Lung (tissue), 12 donors: ENCODE results near the gene PDZD8. TPM values are rescaled to one million over a fixed set of nuclear protein-coding genes. Genes with fewer than 3 reads are reported as not detected.

Source experiments
- ATAC-seq: fragments of 200-7000 bp; cut with Tn5 transposase; one replicate; pipeline ENCODE4 v1.9.1; 2020; ENCODE audit warnings: moderate number of reproducible peaks; ENCODE audit not compliant: insufficient read depth, low FRiP score
- DNase-seq, 3 donors: peaks; one replicate each; pipeline ENCODE4 v3.0.0-alpha.2; 2013 to 2017
- H3K27ac ChIP-seq, 2 donors: one replicate each; pipeline ENCODE4 v1.5.1; 2013; ENCODE audit warnings: mild to moderate bottlenecking in 2 of 2, moderate library complexity in 2 of 2, control low read depth in 1 of 2, inconsistent platforms in 1 of 2, low read depth in 1 of 2, low read length in 1 of 2
- H3K27me3 ChIP-seq, 3 donors: one replicate each; pipeline ENCODE4 v1.5.1; 2013; ENCODE audit warnings: low read length in 2 of 3; ENCODE audit not compliant: control insufficient read depth in 3 of 3, insufficient read depth in 3 of 3
- H3K36me3 ChIP-seq, 4 donors: one replicate each; pipeline ENCODE4 v1.5.1; 2013; ENCODE audit warnings: low read length in 4 of 4, mild to moderate bottlenecking in 1 of 4, moderate library complexity in 1 of 4; ENCODE audit not compliant: control insufficient read depth in 4 of 4, insufficient read depth in 4 of 4
- H3K4me1 ChIP-seq, 5 donors: one replicate each; pipeline ENCODE4 v1.5.1; 2013; ENCODE audit warnings: low read length in 5 of 5, mild to moderate bottlenecking in 2 of 5, moderate library complexity in 1 of 5; ENCODE audit not compliant: control insufficient read depth in 5 of 5, insufficient read depth in 5 of 5
- H3K4me3 ChIP-seq: one replicate; pipeline ENCODE4 v1.5.1; 2013; ENCODE audit warnings: mild to moderate bottlenecking, control low read depth, moderate library complexity
- H3K9ac ChIP-seq, 2 donors: one replicate each; pipeline ENCODE4 v1.5.1; 2013; ENCODE audit warnings: low read length in 2 of 2, control low read depth in 1 of 2; ENCODE audit not compliant: insufficient read depth in 1 of 2
- H3K9me3 ChIP-seq, 4 donors: one replicate each; pipeline ENCODE4 v1.5.1; 2013; ENCODE audit warnings: low read length in 3 of 4, mild to moderate bottlenecking in 1 of 4, moderate library complexity in 1 of 4; ENCODE audit not compliant: control insufficient read depth in 4 of 4, insufficient read depth in 3 of 4
- CTCF ChIP-seq: IDR thresholded peaks from 2 replicates; pipeline ENCODE4 v1.5.1; 2012; ENCODE audit warnings: mild to moderate bottlenecking; ENCODE audit errors: control extremely low read depth, extremely low read depth
- WGBS, 2 donors: extraction: QIAGEN DNeasy Blood & Tissue Kit; methylation state at CpG; one replicate each; pipeline ENCODE4 v1.1.7; 2013; 5-methylcytosine and 5-hydroxymethylcytosine counted together
- polyA plus RNA-seq, 2 donors: library from polyadenylated mRNA; stranded (reverse); fragments of 200-250 nt; gene quantifications; one replicate each; pipeline ENCODE4 v1.2.1, GENCODE V29; 2013
- total RNA-seq, 2 donors: library from RNA; depleted of rRNA in 1 of 2; stranded (reverse); fragments of >200 nt in 1 of 2; gene quantifications; one replicate each; pipeline ENCODE4 v1.2.1, GENCODE V29; 2014 to 2021
- donor health status: control.
- donor health status: control.
- donor health status: Bipolar disorder and iron deficiency.
- donor health status: healthy.
- donor health status: DM: yes; HTN: yes; CAD: no.

PDZD8 gene
- total and polyA plus RNA-seq, 4 donors: 3.7 to 32.0 (median 19.3) TPM

- 78 to 90% methylated on average over 7 of the region's 7 CpGs for WGBS, 2 donors
- H3K27me3 ChIP-seq: no peaks in the 10 kb centered on the region
- TF ChIP-seq CTCF: no peak
- no peak overlapping the region for H3K4me3 ChIP-seq
- no peak for ATAC-seq
- H3K9ac ChIP-seq: no peak overlapping the region
- peaks cover 0 to 4% (median 0%) of the 10 kb centered on the region in 5 donors for H3K4me1 ChIP-seq
- no peak overlapping the region for H3K27ac ChIP-seq
- DNase-seq: no peak
- H3K9me3 ChIP-seq: no peaks in the 10 kb centered on the region
- no peaks in the 10 kb centered on the region for H3K36me3 ChIP-seq
Observed at GRCh38 chr10:117262903-117263293, 112.3 kb downstream of the PDZD8 start.

- WGBS, 2 donors: 80 to 88% methylated on average over 10 of the region's 10 CpGs
- no peak overlapping the region for H3K27ac ChIP-seq
- peaks cover 0 to 4% (median 0%) of the 10 kb centered on the region in 5 donors for H3K4me1 ChIP-seq
- H3K9me3 ChIP-seq: no peaks in the 10 kb centered on the region
- no peaks in the 10 kb centered on the region for H3K27me3 ChIP-seq
- no peak overlapping the region for H3K4me3 ChIP-seq
- ATAC-seq (no peak), DNase-seq (no peak)
- no peak overlapping the region for H3K9ac ChIP-seq
- H3K36me3 ChIP-seq: no peaks in the 10 kb centered on the region
- TF ChIP-seq CTCF: no peak
Observed at GRCh38 chr10:117262291-117262902, 112.8 kb downstream of the PDZD8 start.

- no peak overlapping the region for H3K27ac ChIP-seq
- no peak overlapping the region for H3K9ac ChIP-seq
- WGBS, 2 donors: 77 to 87% methylated on average over 3 of the region's 3 CpGs
- ATAC-seq: no peak
- no peak for DNase-seq
- no peaks in the 10 kb centered on the region for H3K9me3 ChIP-seq
- peaks cover 0 to 4% (median 0%) of the 10 kb centered on the region in 3 donors for H3K27me3 ChIP-seq
- TF ChIP-seq CTCF: no peak
- H3K36me3 ChIP-seq: no peaks in the 10 kb centered on the region
- H3K4me3 ChIP-seq: no peak overlapping the region
- peaks cover 0 to 4% (median 0%) of the 10 kb centered on the region in 5 donors for H3K4me1 ChIP-seq
Observed at GRCh38 chr10:117261501-117261900, 113.7 kb downstream of the PDZD8 start.

- ATAC-seq: no peak
- Histone ChIP-seq H3K27ac (no peak overlapping the region), H3K9ac (no peak overlapping the region), H3K4me1 (peaks cover 0 to 4% (median 0%) of the 10 kb centered on the region in 5 donors), H3K27me3 (peaks cover 0 to 4% (median 0%) of the 10 kb centered on the region in 3 donors), H3K36me3 (no peaks in the 10 kb centered on the region), H3K9me3 (no peaks in the 10 kb centered on the region), H3K4me3 (no peak overlapping the region)
- DNase-seq: no peak
- 30 to 43% methylated on average over 4 of the region's 4 CpGs for WGBS, 2 donors
- TF ChIP-seq CTCF: no peak
Observed at GRCh38 chr10:117260084-117260483, 115.2 kb downstream of the PDZD8 start.
